OCI-LY3 (cell line): ENCODE results near the gene MSN.

ENCODE experiments used
- H2AFZ ChIP-seq: fragments of 200-600, 300-600 bp; shearing (Covaris generic); 2 replicates; pipeline ENCODE4 v1.6.0; 2014; ENCODE audit warnings: antibody characterized with exemption, low read depth, low read length
- H3K27ac ChIP-seq: fragments of 200-600, 300-600 bp; sonication (generic); 2 replicates; pipeline ENCODE4 v1.5.1; 2014; ENCODE audit warnings: mild to moderate bottlenecking, low read length, moderate library complexity, mixed read lengths
- H3K27me3 ChIP-seq: fragments of 200-600, 300-600 bp; sonication (generic); 2 replicates; pipeline ENCODE4 v1.6.1; 2014; ENCODE audit warnings: low read depth, low read length, mixed read lengths
- H3K36me3 ChIP-seq: fragments of 200-600, 300-600 bp; sonication (generic); replicated peaks from 2 replicates; pipeline ENCODE3; 2014; ENCODE audit warnings: low read depth, low read length, mixed read lengths
- H3K4me1 ChIP-seq: fragments of 300-600, 200-600 bp; sonication (generic); 2 replicates; pipeline ENCODE4 v1.6.1; 2014; ENCODE audit warnings: low read length, mixed read lengths
- H3K4me2 ChIP-seq: fragments of 200-600, 300-600 bp; sonication (generic); 2 replicates; pipeline ENCODE4 v1.6.1; 2014; ENCODE audit warnings: low read length, mixed read lengths
- H3K4me3 ChIP-seq: fragments of 300-600, 200-600 bp; sonication (generic); 2 replicates; pipeline ENCODE4 v1.5.1; 2014; ENCODE audit warnings: antibody characterized with exemption, mild to moderate bottlenecking, low read length, moderate library complexity
- H3K79me2 ChIP-seq: fragments of 300-600, 200-600 bp; shearing (Covaris generic); 2 replicates; pipeline ENCODE4 v1.6.1; 2014; ENCODE audit warnings: mild to moderate bottlenecking, low read length, mixed read lengths
- H3K9ac ChIP-seq: fragments of 300-600, 200-600 bp; shearing (Covaris generic); 2 replicates; pipeline ENCODE4 v1.6.0; 2014; ENCODE audit warnings: mild to moderate bottlenecking, low read length, moderate library complexity
- H3K9me3 ChIP-seq: fragments of 200-600, 300-600 bp; shearing (Covaris generic); 2 replicates; pipeline ENCODE4 v1.6.1; 2014; ENCODE audit warnings: low read length, mixed read lengths; ENCODE audit not compliant: insufficient read depth
- H4K20me1 ChIP-seq: fragments of 200-600, 300-600 bp; sonication (generic); 2 replicates; pipeline ENCODE4 v1.6.1; 2016; ENCODE audit warnings: low read length, mixed read lengths; ENCODE audit not compliant: insufficient read depth
- CTCF ChIP-seq: fragments of 200-600, 300-600 bp; sonication (generic); IDR thresholded peaks from 2 replicates; pipeline ENCODE4 v1.5.1; 2014; ENCODE audit warnings: antibody characterized with exemption, low read length, low read depth
- EZH2phosphoT487 ChIP-seq: fragments of 200-600 bp; shearing (Covaris generic); IDR thresholded peaks from 2 replicates; pipeline ENCODE4 v1.6.1; 2018; ENCODE audit warnings: antibody characterized with exemption, mixed run types, low read depth

The MSN gene

DNA sequence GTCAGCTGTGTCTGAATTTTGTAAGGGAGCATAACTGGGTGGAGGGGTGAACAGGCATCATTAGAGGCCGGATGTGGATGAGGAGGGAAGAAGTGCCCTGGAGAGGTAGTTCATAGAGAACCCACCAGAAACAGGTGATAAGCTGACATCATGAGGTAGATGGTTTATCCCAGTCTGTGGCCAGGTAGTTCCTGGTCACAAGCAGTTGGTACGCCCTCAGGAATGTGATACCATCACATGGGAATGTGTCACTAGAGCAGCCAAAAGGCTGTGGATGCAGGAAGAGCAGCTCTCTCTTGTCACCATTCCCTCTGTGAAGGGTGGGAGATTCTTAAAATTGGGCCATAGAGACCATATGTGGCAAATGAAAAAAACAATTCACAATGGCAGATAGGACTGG is 21.9 kb downstream of the MSN start:
- H3K36me3 ChIP-seq = no peaks in the 10 kb centered on the region
- no peak overlapping the region for H3K9ac ChIP-seq
- H3K9me3 ChIP-seq = no peaks in the 10 kb centered on the region
- H3K4me3 ChIP-seq = no peak overlapping the region
- H4K20me1 ChIP-seq = peaks cover 44% of the 10 kb centered on the region
- H3K4me2 ChIP-seq = no peak overlapping the region
- H2AFZ ChIP-seq = no peak overlapping the region
- no peak for TF ChIP-seq CTCF
- TF ChIP-seq EZH2phosphoT487 = no peak
- peaks cover 15% of the 10 kb centered on the region for H3K4me1 ChIP-seq
- no peak overlapping the region for H3K27ac ChIP-seq
- H3K79me2 ChIP-seq = peaks cover 87% of the 10 kb centered on the region
- H3K27me3 ChIP-seq = no peaks in the 10 kb centered on the region

GRCh38 chrX:65690057-65690855 is 22.8 kb downstream of the MSN start:
- Histone ChIP-seq H3K4me2 (no peak overlapping the region), H3K4me3 (no peak overlapping the region), H2AFZ (no peak overlapping the region), H3K27ac (no peak overlapping the region), H3K9me3 (no peaks in the 10 kb centered on the region), H3K36me3 (no peaks in the 10 kb centered on the region), H3K79me2 (peaks cover 88% of the 10 kb centered on the region), H3K4me1 (peaks cover 24% of the 10 kb centered on the region), H3K27me3 (no peaks in the 10 kb centered on the region), H4K20me1 (peaks cover 36% of the 10 kb centered on the region), H3K9ac (no peak overlapping the region)
- TF ChIP-seq EZH2phosphoT487 (no peak), CTCF (no peak)

GRCh38 chrX:65695849-65696449 is 28.5 kb downstream of the MSN start:
- peak overlapping the region; percentile 33; the same call in 1 of the 2 replicates for H3K9ac ChIP-seq

More at GRCh38 chrX:65695849-65696449, 28.5 kb downstream of the MSN start:
- H3K27ac ChIP-seq = peak overlapping the region; percentile 99
- H4K20me1 ChIP-seq = peaks cover 6% of the 10 kb centered on the region; the same call in 1 of the 2 replicates
- H3K79me2 ChIP-seq = peaks cover 86% of the 10 kb centered on the region
- no peaks in the 10 kb centered on the region for H3K9me3 ChIP-seq
- 0 out of 2 replicates have a peak overlapping the region, but pooled peaks have one; percentile 66 for H3K4me3 ChIP-seq
- peaks cover 6% of the 10 kb centered on the region for H3K36me3 ChIP-seq
- TF ChIP-seq CTCF (no peak), EZH2phosphoT487 (no peak)
- peak overlapping the region; percentile 96 for H3K4me2 ChIP-seq
- H3K4me1 ChIP-seq = peaks cover 50% of the 10 kb centered on the region
- H3K27me3 ChIP-seq = no peaks in the 10 kb centered on the region
- H2AFZ ChIP-seq = no peak overlapping the region
